T-helper 1 cell treated with Interleukin-12 subunit alpha and Interleukin-12 subunit beta and Interleukin-4 antibody, amounts not matched to agents 30 μg/mL and 1 μg/mL, for 36 hours (primary cell): Measurements from ENCODE around the gene RAB3B.

Source experiments
- H3K27ac Mint-ChIP-seq: one replicate; pipeline ENCODE4 v1.8.0; 2021; ENCODE audit warnings: mild to moderate bottlenecking, mixed read lengths
- H3K27me3 Mint-ChIP-seq: one replicate; pipeline ENCODE4 v1.8.0; 2021; ENCODE audit warnings: low read depth, mixed read lengths
- H3K36me3 Mint-ChIP-seq: one replicate; pipeline ENCODE4 v1.8.0; 2021; ENCODE audit warnings: low read depth, mixed read lengths
- H3K4me1 Mint-ChIP-seq: one replicate; pipeline ENCODE4 v1.8.0; 2021; ENCODE audit warnings: low read depth, mixed read lengths
- H3K4me3 Mint-ChIP-seq: one replicate; pipeline ENCODE4 v1.8.0; 2021; ENCODE audit warnings: mild to moderate bottlenecking, moderate library complexity, mixed read lengths
- H3K9me3 Mint-ChIP-seq: one replicate; pipeline ENCODE4 v1.8.0; 2021; ENCODE audit warnings: mixed read lengths

RAB3B gene

GRCh38 chr1:51955797-51956527 is 34.5 kb downstream of the RAB3B start:
- no peak overlapping the region for H3K4me3 Mint-ChIP-seq
- no peaks in the 10 kb centered on the region for H3K9me3 Mint-ChIP-seq
- H3K4me1 Mint-ChIP-seq: peaks cover 10% of the 10 kb centered on the region
- H3K27me3 Mint-ChIP-seq: peaks cover 5% of the 10 kb centered on the region
- no peak overlapping the region for H3K27ac Mint-ChIP-seq
- H3K36me3 Mint-ChIP-seq: no peaks in the 10 kb centered on the region

GRCh38 chr1:51954783-51955182 is 35.7 kb downstream of the RAB3B start:
- no peak overlapping the region for H3K27ac Mint-ChIP-seq
- no peaks in the 10 kb centered on the region for H3K9me3 Mint-ChIP-seq

GRCh38 chr1:51953079-51953478 is 37.4 kb downstream of the RAB3B start:
- no peak overlapping the region for H3K4me3 Mint-ChIP-seq

More at GRCh38 chr1:51954783-51955182, 35.7 kb downstream of the RAB3B start:
- no peaks in the 10 kb centered on the region for H3K27me3 Mint-ChIP-seq
- peaks cover 10% of the 10 kb centered on the region for H3K4me1 Mint-ChIP-seq
- no peaks in the 10 kb centered on the region for H3K36me3 Mint-ChIP-seq
- no peak overlapping the region for H3K4me3 Mint-ChIP-seq

GRCh38 chr1:51952638-51953037 is 37.9 kb downstream of the RAB3B start:
- H3K27ac Mint-ChIP-seq: no peak overlapping the region
- no peaks in the 10 kb centered on the region for H3K36me3 Mint-ChIP-seq
- no peaks in the 10 kb centered on the region for H3K9me3 Mint-ChIP-seq
- H3K27me3 Mint-ChIP-seq: no peaks in the 10 kb centered on the region
- H3K4me1 Mint-ChIP-seq: peaks cover 10% of the 10 kb centered on the region
- H3K4me3 Mint-ChIP-seq: no peak overlapping the region

More at GRCh38 chr1:51953079-51953478, 37.4 kb downstream of the RAB3B start:
- Mint-ChIP-seq H3K27ac (no peak overlapping the region), H3K9me3 (no peaks in the 10 kb centered on the region), H3K36me3 (no peaks in the 10 kb centered on the region), H3K27me3 (no peaks in the 10 kb centered on the region), H3K4me1 (peaks cover 10% of the 10 kb centered on the region)

GRCh38 chr1:51950701-51951100 is 39.8 kb downstream of the RAB3B start:
- H3K27me3 Mint-ChIP-seq: no peaks in the 10 kb centered on the region
- H3K4me3 Mint-ChIP-seq: no peak overlapping the region
- no peak overlapping the region for H3K27ac Mint-ChIP-seq
- no peaks in the 10 kb centered on the region for H3K36me3 Mint-ChIP-seq
- H3K4me1 Mint-ChIP-seq: peaks cover 7% of the 10 kb centered on the region
- no peaks in the 10 kb centered on the region for H3K9me3 Mint-ChIP-seq

GRCh38 chr1:51949014-51949702 is 41.3 kb downstream of the RAB3B start:
- Mint-ChIP-seq H3K27ac (no peak overlapping the region), H3K4me3 (no peak overlapping the region), H3K4me1 (peaks cover 7% of the 10 kb centered on the region), H3K9me3 (no peaks in the 10 kb centered on the region), H3K27me3 (no peaks in the 10 kb centered on the region), H3K36me3 (no peaks in the 10 kb centered on the region)

- Mint-ChIP-seq H3K27ac (no peak overlapping the region), H3K4me3 (no peak overlapping the region), H3K4me1 (peaks cover 7% of the 10 kb centered on the region), H3K36me3 (no peaks in the 10 kb centered on the region), H3K27me3 (no peaks in the 10 kb centered on the region), H3K9me3 (no peaks in the 10 kb centered on the region)
Measured at GRCh38 chr1:51948491-51948915, 42.0 kb downstream of the RAB3B start.

- peaks cover 3% of the 10 kb centered on the region for H3K27me3 Mint-ChIP-seq
- peaks cover 8% of the 10 kb centered on the region for H3K9me3 Mint-ChIP-seq
- no peaks in the 10 kb centered on the region for H3K4me1 Mint-ChIP-seq
- H3K36me3 Mint-ChIP-seq: no peaks in the 10 kb centered on the region
- no peak overlapping the region for H3K4me3 Mint-ChIP-seq
- H3K27ac Mint-ChIP-seq: no peak overlapping the region
Measured at GRCh38 chr1:51946300-51946699, 44.2 kb downstream of the RAB3B start.

- Mint-ChIP-seq H3K27ac (no peak overlapping the region), H3K4me3 (no peak overlapping the region), H3K9me3 (peaks cover 14% of the 10 kb centered on the region), H3K27me3 (peaks cover 3% of the 10 kb centered on the region), H3K4me1 (no peaks in the 10 kb centered on the region), H3K36me3 (no peaks in the 10 kb centered on the region)
Measured at GRCh38 chr1:51945591-51945990, 44.9 kb downstream of the RAB3B start.

GRCh38 chr1:51942281-51942680 is 48.2 kb downstream of the RAB3B start:
- H3K36me3 Mint-ChIP-seq: no peaks in the 10 kb centered on the region
- H3K4me1 Mint-ChIP-seq: no peaks in the 10 kb centered on the region
- no peak overlapping the region for H3K4me3 Mint-ChIP-seq
- no peak overlapping the region for H3K27ac Mint-ChIP-seq
- H3K27me3 Mint-ChIP-seq: peaks cover 3% of the 10 kb centered on the region
- peaks cover 18% of the 10 kb centered on the region for H3K9me3 Mint-ChIP-seq

- Mint-ChIP-seq H3K27me3 (peaks cover 4% of the 10 kb centered on the region), H3K36me3 (no peaks in the 10 kb centered on the region), H3K4me1 (no peaks in the 10 kb centered on the region), H3K9me3 (peaks cover 18% of the 10 kb centered on the region), H3K27ac (no peak overlapping the region), H3K4me3 (no peak overlapping the region)
Measured at GRCh38 chr1:51941528-51941927, 49.0 kb downstream of the RAB3B start.

GRCh38 chr1:51937112-51937511 is 53.4 kb downstream of the RAB3B start:
- Mint-ChIP-seq H3K9me3 (peaks cover 14% of the 10 kb centered on the region), H3K27me3 (peaks cover 7% of the 10 kb centered on the region), H3K27ac (no peak overlapping the region), H3K36me3 (no peaks in the 10 kb centered on the region), H3K4me3 (no peak overlapping the region), H3K4me1 (no peaks in the 10 kb centered on the region)

GRCh38 chr1:51936531-51936930 is 54.0 kb downstream of the RAB3B start:
- Mint-ChIP-seq H3K4me1 (no peaks in the 10 kb centered on the region), H3K36me3 (no peaks in the 10 kb centered on the region), H3K27ac (no peak overlapping the region), H3K27me3 (peaks cover 6% of the 10 kb centered on the region), H3K4me3 (no peak overlapping the region), H3K9me3 (peaks cover 12% of the 10 kb centered on the region)

- peaks cover 9% of the 10 kb centered on the region for H3K27me3 Mint-ChIP-seq
- no peak overlapping the region for H3K4me3 Mint-ChIP-seq
- no peaks in the 10 kb centered on the region for H3K36me3 Mint-ChIP-seq
- no peak overlapping the region for H3K27ac Mint-ChIP-seq
- H3K4me1 Mint-ChIP-seq: no peaks in the 10 kb centered on the region
- no peaks in the 10 kb centered on the region for H3K9me3 Mint-ChIP-seq
Measured at GRCh38 chr1:51933344-51933743, 57.2 kb downstream of the RAB3B start.

GRCh38 chr1:51930329-51930728 is 60.2 kb downstream of the RAB3B start:
- Mint-ChIP-seq H3K9me3 (no peaks in the 10 kb centered on the region), H3K4me1 (no peaks in the 10 kb centered on the region)

More at GRCh38 chr1:51930329-51930728, 60.2 kb downstream of the RAB3B start:
- Mint-ChIP-seq H3K4me3 (no peak overlapping the region), H3K27me3 (peaks cover 4% of the 10 kb centered on the region), H3K36me3 (no peaks in the 10 kb centered on the region), H3K27ac (no peak overlapping the region)
